Peyer's patch (tissue), 4 donors: ENCODE results near the gene CCDC159. TPM values are rescaled to one million over a fixed set of nuclear protein-coding genes. Genes with fewer than 3 reads are reported as not detected.
A peak's percentile ranks its signal among the peaks of the same experiment; 100 is the strongest.
"Not testable (repeated sequence)": the region's sequence is repeated elsewhere in the genome, so short reads cannot be mapped to it uniquely, and the experiment has no call there.

Source experiments
- DNase-seq, 3 donors: peaks; one replicate each; pipeline ENCODE4 v3.0.0-alpha.2; 2017 to 2019
- H3K27ac ChIP-seq, 4 donors: fragments of 200-600 bp; sonication (generic); one replicate each; pipeline ENCODE4 v1.5.1; 2016 to 2019
- H3K27me3 ChIP-seq, 2 donors: fragments of 200-600 bp; sonication (generic); one replicate each; pipeline ENCODE4 v1.5.1; 2019
- H3K36me3 ChIP-seq, 3 donors: fragments of 200-600 bp; sonication (generic); one replicate each; pipeline ENCODE4 v1.5.1; 2016 to 2019
- H3K4me1 ChIP-seq, 4 donors: fragments of 200-600 bp; sonication (generic); one replicate each; pipeline ENCODE4 v1.5.1; 2016 to 2019
- H3K4me3 ChIP-seq, 4 donors: fragments of 200-600 bp; sonication (generic); 1 replicate in 3 of 4; 2 replicates in 1 of 4; pipeline ENCODE4 v1.5.1; 2016 to 2019; ENCODE audit warnings: mild to moderate bottlenecking in 1 of 4
- H3K9me3 ChIP-seq, 4 donors: fragments of 200-600 bp; sonication (generic); one replicate each; pipeline ENCODE4 v1.5.1; 2016 to 2019; ENCODE audit warnings: mild to moderate bottlenecking in 1 of 4
- POLR2A ChIP-seq, 2 donors: fragments of 450-650 bp; IDR thresholded peaks; one replicate each; pipeline ENCODE4 v1.5.1; 2017; ENCODE audit warnings: antibody characterized with exemption in 2 of 2, mild to moderate bottlenecking in 2 of 2, moderate library complexity in 2 of 2
- total RNA-seq, 4 donors: library from RNA; depleted of rRNA; stranded (reverse); fragments of >200 nt; gene quantifications; one replicate each; pipeline ENCODE4 v1.1.0, GENCODE V29; 2016
- TF ChIP-seq, protein P1 (sequence below), 6 experiments: fragments of 450-650 bp in 4 of 6; fragments of 200-600 bp in 2 of 6; sonication (generic) in 1 of 6; IDR thresholded peaks; one replicate each; pipeline ENCODE4 v1.5.1; 2017 to 2019; ENCODE audit warnings: antibody characterized with exemption in 6 of 6, mild to moderate bottlenecking in 3 of 6, moderate library complexity in 1 of 6

The CCDC159 gene
- total RNA-seq, 4 donors from 2014 or later = 25.6 to 157 (median 65.6) TPM

DNA sequence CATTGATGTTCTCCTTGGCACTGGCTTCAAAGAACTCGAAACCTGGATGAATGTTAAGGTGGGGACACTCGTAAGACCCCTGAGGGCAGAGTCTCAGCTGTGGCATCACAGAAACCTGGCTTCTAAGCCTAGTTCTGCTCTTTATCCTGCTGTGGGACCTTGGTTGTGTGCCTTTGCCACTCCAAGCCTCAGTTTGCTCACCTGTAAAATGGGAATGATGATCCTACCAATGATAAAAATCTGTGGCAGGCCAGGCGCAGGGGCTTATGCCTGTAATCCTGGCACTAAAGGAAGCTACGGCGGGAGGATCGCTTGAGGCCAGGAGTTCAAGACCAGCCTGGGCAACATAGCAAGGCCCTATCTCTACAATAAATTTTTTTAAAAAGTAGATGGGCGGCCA, 20.8 kb upstream of the CCDC159 start:
- H3K4me1 ChIP-seq = peaks cover 0 to 22% (median 0%) of the 10 kb centered on the region in 4 donors

DNA sequence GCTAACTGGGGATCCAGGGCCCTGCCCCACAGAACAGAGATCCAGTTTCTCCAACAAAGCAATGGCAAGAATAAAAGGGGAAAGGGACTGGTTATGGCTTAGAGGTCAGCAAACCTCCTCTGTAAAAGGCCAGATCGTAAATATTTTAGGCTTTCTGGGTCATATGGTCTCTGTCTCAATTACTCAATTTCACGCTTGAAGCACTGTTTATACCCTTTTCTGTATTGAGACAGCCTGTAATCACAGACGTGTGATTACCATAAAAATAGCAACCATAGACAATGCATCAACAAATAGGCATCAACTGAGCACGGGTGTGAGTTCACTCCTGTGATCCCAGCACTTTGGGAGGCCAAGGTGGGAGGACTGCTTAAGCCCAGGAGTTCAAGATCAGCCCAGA, 16.2 kb upstream of the CCDC159 start:
- TF ChIP-seq, protein P1, sequence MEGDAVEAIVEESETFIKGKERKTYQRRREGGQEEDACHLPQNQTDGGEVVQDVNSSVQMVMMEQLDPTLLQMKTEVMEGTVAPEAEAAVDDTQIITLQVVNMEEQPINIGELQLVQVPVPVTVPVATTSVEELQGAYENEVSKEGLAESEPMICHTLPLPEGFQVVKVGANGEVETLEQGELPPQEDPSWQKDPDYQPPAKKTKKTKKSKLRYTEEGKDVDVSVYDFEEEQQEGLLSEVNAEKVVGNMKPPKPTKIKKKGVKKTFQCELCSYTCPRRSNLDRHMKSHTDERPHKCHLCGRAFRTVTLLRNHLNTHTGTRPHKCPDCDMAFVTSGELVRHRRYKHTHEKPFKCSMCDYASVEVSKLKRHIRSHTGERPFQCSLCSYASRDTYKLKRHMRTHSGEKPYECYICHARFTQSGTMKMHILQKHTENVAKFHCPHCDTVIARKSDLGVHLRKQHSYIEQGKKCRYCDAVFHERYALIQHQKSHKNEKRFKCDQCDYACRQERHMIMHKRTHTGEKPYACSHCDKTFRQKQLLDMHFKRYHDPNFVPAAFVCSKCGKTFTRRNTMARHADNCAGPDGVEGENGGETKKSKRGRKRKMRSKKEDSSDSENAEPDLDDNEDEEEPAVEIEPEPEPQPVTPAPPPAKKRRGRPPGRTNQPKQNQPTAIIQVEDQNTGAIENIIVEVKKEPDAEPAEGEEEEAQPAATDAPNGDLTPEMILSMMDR (IDR thresholded peaks at IDR 0.05) = no peak
- H3K27ac ChIP-seq = no peak overlapping the region
- no peaks in the 10 kb centered on the region for H3K9me3 ChIP-seq
- H3K27me3 ChIP-seq = no peaks in the 10 kb centered on the region
- no peak for DNase-seq
- no peak overlapping the region for H3K4me3 ChIP-seq
- peaks cover 0 to 2% (median 0%) of the 10 kb centered on the region in 4 donors for H3K4me1 ChIP-seq
- H3K36me3 ChIP-seq = peaks cover 0 to 32% (median 0%) of the 10 kb centered on the region in 3 donors

More for the DNA sequence above, 20.8 kb upstream of the CCDC159 start:
- TF ChIP-seq POLR2A (IDR thresholded peaks at IDR 0.05) = no peak
- TF ChIP-seq, protein P1 (IDR thresholded peaks at IDR 0.05) = no peak
- no peak for DNase-seq
- Histone ChIP-seq H3K4me3 (no peak overlapping the region), H3K36me3 (peaks cover 0 to 8% (median 0%) of the 10 kb centered on the region in 3 donors), H3K27ac (peak overlapping the region in 1 of 4 donors; percentile 60), H3K9me3 (no peaks in the 10 kb centered on the region), H3K27me3 (no peaks in the 10 kb centered on the region)

GRCh38 chr19:11331502-11331901, 14.8 kb upstream of the CCDC159 start:
- peaks cover 0 to 46% (median 0%) of the 10 kb centered on the region in 3 donors for H3K36me3 ChIP-seq
- no peak overlapping the region for H3K27ac ChIP-seq
- no peaks in the 10 kb centered on the region for H3K27me3 ChIP-seq
- DNase-seq = no peak
- no peaks in the 10 kb centered on the region for H3K4me1 ChIP-seq
- no peak overlapping the region for H3K4me3 ChIP-seq
- TF ChIP-seq POLR2A (IDR thresholded peaks at IDR 0.05) = no peak
- TF ChIP-seq, protein P1 (IDR thresholded peaks at IDR 0.05) = no peak
- H3K9me3 ChIP-seq = no peaks in the 10 kb centered on the region

DNA sequence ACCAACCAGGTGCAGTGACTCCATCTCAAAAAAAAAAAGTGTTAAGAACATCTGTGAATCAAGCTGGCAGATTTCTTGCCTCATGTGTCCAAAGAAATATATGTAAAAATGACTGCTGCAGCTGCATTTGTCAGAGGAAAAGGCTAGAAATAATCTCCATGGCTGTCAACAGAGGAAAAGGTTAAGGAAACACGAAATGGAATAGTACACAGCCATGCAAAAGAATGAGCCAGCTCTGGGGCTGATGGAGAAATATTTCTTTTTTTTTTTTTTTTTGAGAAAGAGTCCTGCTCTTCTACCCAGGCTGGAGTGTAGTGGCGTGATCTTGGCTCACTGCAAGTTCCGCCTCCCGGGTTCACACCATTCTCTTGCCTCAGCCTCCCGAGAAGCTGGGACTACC, 13.5 kb upstream of the CCDC159 start:
- peaks cover 0 to under 1% (median 0%) of the 10 kb centered on the region in 4 donors for H3K4me1 ChIP-seq
- no peak overlapping the region for H3K4me3 ChIP-seq
- TF ChIP-seq, protein P1 (IDR thresholded peaks at IDR 0.05) = no peak
- TF ChIP-seq POLR2A (IDR thresholded peaks at IDR 0.05) = no peak
- DNase-seq = no peak
- H3K9me3 ChIP-seq = no peaks in the 10 kb centered on the region
- H3K27ac ChIP-seq = no peak overlapping the region
- H3K36me3 ChIP-seq = peaks cover 0 to 39% (median 0%) of the 10 kb centered on the region in 3 donors
- H3K27me3 ChIP-seq = no peaks in the 10 kb centered on the region

- peaks cover 0 to 10% (median under 1%) of the 10 kb centered on the region in 4 donors for H3K4me1 ChIP-seq
- not testable (repeated sequence) for H3K4me3 ChIP-seq, H3K27ac ChIP-seq, H3K9me3 ChIP-seq, DNase-seq, H3K27me3 ChIP-seq
- peaks cover 0 to 39% (median 0%) of the 10 kb centered on the region in 3 donors for H3K36me3 ChIP-seq
These were observed 12.5 kb upstream of the CCDC159 start for GRCh38 chr19:11333838-11334237.

DNA sequence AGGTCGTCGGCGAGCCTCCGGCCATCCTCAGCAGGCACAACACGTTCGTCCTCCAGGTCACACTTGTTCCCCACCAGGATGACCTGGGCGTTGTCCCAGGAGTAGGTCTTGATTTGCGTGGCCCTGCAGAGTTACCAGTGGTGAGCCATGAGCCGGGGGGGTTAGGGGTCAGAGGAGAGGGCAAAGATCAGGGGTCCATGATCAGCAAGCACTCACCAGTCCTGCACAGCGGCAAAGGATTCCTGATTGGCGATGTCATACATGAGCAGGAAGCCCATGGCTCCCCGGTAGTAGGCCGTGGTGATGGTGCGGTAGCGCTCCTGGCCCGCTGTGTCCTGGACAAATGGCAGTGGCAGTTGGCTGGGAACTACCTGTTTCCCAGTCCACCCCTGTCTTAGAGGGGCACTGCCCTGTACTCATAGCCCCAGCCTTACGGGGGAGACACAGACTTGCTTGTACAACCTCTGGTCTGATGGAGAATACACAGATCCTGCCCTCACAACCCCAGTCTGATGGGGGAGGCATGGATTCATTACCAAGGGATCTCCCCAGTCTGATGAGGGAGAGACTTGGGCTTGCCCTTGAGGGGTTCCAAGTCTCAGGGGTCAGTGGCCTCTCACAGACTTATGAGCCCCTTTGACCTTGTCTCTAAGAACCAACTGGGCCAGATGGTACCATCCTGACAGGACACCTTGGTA, 10.7 kb upstream of the CCDC159 start:
- no peak overlapping the region for H3K27ac ChIP-seq
- peaks cover 0 to 21% (median 9%) of the 10 kb centered on the region in 4 donors for H3K4me1 ChIP-seq
- no peak for DNase-seq
- H3K9me3 ChIP-seq = no peaks in the 10 kb centered on the region
- TF ChIP-seq, protein P1 (IDR thresholded peaks at IDR 0.05) = no peak
- no peak overlapping the region for H3K4me3 ChIP-seq
- H3K27me3 ChIP-seq = no peaks in the 10 kb centered on the region
- peaks cover 0 to 39% (median 0%) of the 10 kb centered on the region in 3 donors for H3K36me3 ChIP-seq
